H1 (cell line): Measurements from ENCODE around the gene MLNR.

Source experiments
- CTCF ChIP-seq, 3 experiments: IDR thresholded peaks; 1 replicate in 2 of 3; 2 replicates in 1 of 3; pipeline versions ENCODE4 v1.5.1 to v1.6.1; 2011; ENCODE audit warnings: low read length in 3 of 3, mild to moderate bottlenecking in 3 of 3, inconsistent platforms in 2 of 3, low read depth in 1 of 3, moderate library complexity in 1 of 3; ENCODE audit not compliant: insufficient read depth in 1 of 3; ENCODE audit errors: control extremely low read depth in 1 of 3
- EGR1 ChIP-seq: IDR thresholded peaks from 2 replicates; pipeline ENCODE4 v1.6.1; 2011; ENCODE audit warnings: low read depth, low read length, borderline replicate concordance
- POLR2AphosphoS5 ChIP-seq: IDR thresholded peaks from 2 replicates; pipeline ENCODE4 v1.6.1; 2011; ENCODE audit warnings: low read depth, low read length

GRCh38 chr13:49171359-49171758 is 48.8 kb upstream of the MLNR start:
- no peak for TF ChIP-seq CTCF (IDR thresholded peaks at IDR 0.05; ENCODE audit: control extremely low read depth in 1 of 3, insufficient read depth in 1 of 3, low read depth in 1 of 3, low read length in 3 of 3)
- no peak for TF ChIP-seq EGR1
- no peak for TF ChIP-seq POLR2AphosphoS5
